NCI-H524 (cell line): ENCODE measurements around the gene TRIOBP.

Experiments
- DNase-seq, 2 experiments: peaks; one replicate each; lab custom pipeline; 2025; lab: John Stamatoyannopoulos, UW

Gene TRIOBP

GRCh38 chr22:37749226-37749625, 52.4 kb downstream of the TRIOBP start:
- DNase-seq = no peak

- no peak for DNase-seq
These were observed 53.2 kb downstream of the TRIOBP start for GRCh38 chr22:37749831-37750595.

GRCh38 chr22:37750596-37751162, 53.8 kb downstream of the TRIOBP start:
- DNase-seq = no peak

GRCh38 chr22:37751449-37752188, 54.8 kb downstream of the TRIOBP start:
- DNase-seq = no peak

GRCh38 chr22:37752189-37753087, 55.6 kb downstream of the TRIOBP start:
- DNase-seq = no peak

GRCh38 chr22:37753746-37754145, 56.9 kb downstream of the TRIOBP start:
- DNase-seq = no peak

GRCh38 chr22:37757663-37758062, 60.8 kb downstream of the TRIOBP start:
- no peak for DNase-seq

GRCh38 chr22:37758694-37759093, 61.8 kb downstream of the TRIOBP start:
- DNase-seq = no peak

- DNase-seq = no peak
These were observed 62.4 kb downstream of the TRIOBP start for GRCh38 chr22:37759281-37759680.

GRCh38 chr22:37760152-37760551, 63.3 kb downstream of the TRIOBP start:
- DNase-seq = no peak

- DNase-seq = no peak
These were observed 65.6 kb downstream of the TRIOBP start for GRCh38 chr22:37762389-37762836.

- DNase-seq = no peak
These were observed 66.2 kb downstream of the TRIOBP start for GRCh38 chr22:37763012-37763411.

- no peak for DNase-seq
These were observed 66.8 kb downstream of the TRIOBP start for GRCh38 chr22:37763652-37764051.

GRCh38 chr22:37764622-37765021, 67.8 kb downstream of the TRIOBP start:
- no peak for DNase-seq

- DNase-seq = no peak
These were observed 68.7 kb downstream of the TRIOBP start for GRCh38 chr22:37765498-37765897.

- no peak for DNase-seq
These were observed 69.2 kb downstream of the TRIOBP start for GRCh38 chr22:37765953-37766576.

GRCh38 chr22:37768273-37768672, 71.4 kb downstream of the TRIOBP start:
- no peak for DNase-seq

GRCh38 chr22:37769056-37769455, 72.2 kb downstream of the TRIOBP start:
- DNase-seq = no peak

- no peak for DNase-seq
These were observed 74.2 kb downstream of the TRIOBP start for GRCh38 chr22:37771081-37771480.

GRCh38 chr22:37771702-37772427, 75.0 kb downstream of the TRIOBP start:
- DNase-seq = no peak

GRCh38 chr22:37774728-37775127, 77.9 kb downstream of the TRIOBP start:
- no peak for DNase-seq
